ENCODE data around the gene PDE6D. TPM values are rescaled to one million over a fixed set of nuclear protein-coding genes. Genes with fewer than 3 reads are reported as not detected.

Gene PDE6D
- total and polyA plus RNA-seq, 2 of the 13 experiments (the other 11 are each of a cell fraction or from before 2014, with no cell fraction given), result 14.1 to 23.2 TPM

GRCh38 chr2:231707927-231708772, 72.9 kb downstream of the PDE6D start, which contains the start of gene PTMA (continued):
- TF ChIP-seq DZIP1 (CRISPR knock-in tag; IDR thresholded peaks at IDR 0.05), result peak; percentile 74; the same call in 1 of the 2 replicates
- peak; percentile 47; the same call in 1 of the 2 replicates for TF ChIP-seq MAZ (IDR thresholded peaks at IDR 0.05; ENCODE audit: borderline replicate concordance, low read depth, low read length)
- TF ChIP-seq MAZ (CRISPR knock-in tag; IDR thresholded peaks at IDR 0.05; ENCODE audit: low read depth), result peak; percentile 76
- peak; percentile 32; the same call in 1 of the 2 replicates for TF ChIP-seq REL (CRISPR knock-in tag; conservative IDR thresholded peaks at IDR 0.05)
- no peak for TF ChIP-seq CC2D1A (CRISPR knock-in tag; IDR thresholded peaks at IDR 0.05)
- TF ChIP-seq GRHL1 (CRISPR knock-in tag; conservative IDR thresholded peaks at IDR 0.05), result no peak
- peak; percentile 34; the same call in 1 of the 2 replicates for TF ChIP-seq ZNF761 (CRISPR knock-in tag; conservative IDR thresholded peaks at IDR 0.05)
- TF ChIP-seq MXI1 (IDR thresholded peaks at IDR 0.05; ENCODE audit: borderline replicate concordance, low read depth, low read length), result peak; percentile 69; the same call in 1 of the 3 replicates
- peak; percentile 68 for TF ChIP-seq ZNF446 (CRISPR knock-in tag; IDR thresholded peaks at IDR 0.05)
- TF ChIP-seq HNRNPUL1 (IDR thresholded peaks at IDR 0.05; ENCODE audit: low read depth, low read length), result no peak
- TF ChIP-seq CBFB (CRISPR knock-in tag; IDR thresholded peaks at IDR 0.05), result peak; percentile 56
- no peak for TF ChIP-seq ZNF879 (CRISPR knock-in tag; IDR thresholded peaks at IDR 0.05)
- peak; percentile 18 for TF ChIP-seq U2AF1 (optimal IDR thresholded peaks at IDR 0.05; ENCODE audit: low read depth, low read length)
- TF ChIP-seq ZNF644 (CRISPR knock-in tag; IDR thresholded peaks at IDR 0.05; ENCODE audit: low read depth), result no peak
- TF ChIP-seq MAFK (conservative IDR thresholded peaks at IDR 0.05 in 1 of 2, IDR thresholded peaks at IDR 0.05 in 1 of 2; ENCODE audit: low read length in 2 of 2), result no peak
- peak; percentile 97 for TF ChIP-seq TAF1 (CRISPR knock-in tag; IDR thresholded peaks at IDR 0.05)
- TF ChIP-seq SP5 (CRISPR knock-in tag; IDR thresholded peaks at IDR 0.05; ENCODE audit: borderline replicate concordance, low read depth), result no peak
- TF ChIP-seq CBX2 (IDR thresholded peaks at IDR 0.05; ENCODE audit: low read depth, low read length), result no peak
- TF ChIP-seq CBX2 (CRISPR knock-in tag; IDR thresholded peaks at IDR 0.05; ENCODE audit: low read depth), result no peak
- peak; percentile 12; the same call in 1 of the 2 replicates for TF ChIP-seq ZNF503 (CRISPR knock-in tag; IDR thresholded peaks at IDR 0.05)
- peak; percentile 67; the same call in 1 of the 2 replicates for TF ChIP-seq ZNF839 (CRISPR knock-in tag; IDR thresholded peaks at IDR 0.05; ENCODE audit: borderline replicate concordance)
- TF ChIP-seq MZF1 (CRISPR knock-in tag; IDR thresholded peaks at IDR 0.05; ENCODE audit: borderline replicate concordance), result no peak
- peak; percentile 93 for TF ChIP-seq TOPORS (CRISPR knock-in tag; IDR thresholded peaks at IDR 0.05)
- no peak for TF ChIP-seq NR3C1 (CRISPR knock-in tag; IDR thresholded peaks at IDR 0.05)
- TF ChIP-seq SAFB2 (CRISPR knock-in tag; IDR thresholded peaks at IDR 0.05; ENCODE audit: borderline replicate concordance, low read depth), result no peak; the same call in none of the 2 replicates
